ENCODE data around the gene ZFPM1. TPM values are rescaled to one million over a fixed set of nuclear protein-coding genes. Genes with fewer than 3 reads are reported as not detected.

The ZFPM1 gene
- total and polyA plus RNA-seq, 4 donors = 0.19 to 12.8 (median 5.3) TPM

- peak; percentile 23 for TF ChIP-seq FOXA2 (IDR thresholded peaks at IDR 0.05)
- peak in 1 of 2 donors; percentile 16 for TF ChIP-seq JUND (IDR thresholded peaks at IDR 0.05)
Observed at GRCh38 chr16:88491560-88492310, 38.7 kb downstream of the ZFPM1 start (continued).

- TF ChIP-seq NR2F2 (IDR thresholded peaks at IDR 0.05) (no peak), ATF3 (IDR thresholded peaks at IDR 0.05) (no peak), REST (IDR thresholded peaks at IDR 0.05) (no peak), RXRA (IDR thresholded peaks at IDR 0.05) (no peak), SP1 (IDR thresholded peaks at IDR 0.05) (no peak), YY1 (IDR thresholded peaks at IDR 0.05) (no peak), EGR1 (IDR thresholded peaks at IDR 0.05; ENCODE audit: low read depth in 2 of 2) (no peak), HNF4G (IDR thresholded peaks at IDR 0.05) (no peak), FOXA1 (IDR thresholded peaks at IDR 0.05) (no peak), MAX (IDR thresholded peaks at IDR 0.05) (no peak), RAD21 (IDR thresholded peaks at IDR 0.05) (no peak), FOXA2 (IDR thresholded peaks at IDR 0.05) (no peak), CTCF (IDR thresholded peaks at IDR 0.05; ENCODE audit: low read depth, low read length, missing input control) (no peak), TAF1 (conservative IDR thresholded peaks at IDR 0.05) (no peak), JUND (IDR thresholded peaks at IDR 0.05) (no peak), HNF4A (conservative IDR thresholded peaks at IDR 0.05) (no peak)
- WGBS = 94% methylated on average over 24 of the region's 24 CpGs
- no peaks in the 10 kb centered on the region for H3K9me3 ChIP-seq (ENCODE audit: control insufficient read depth in 4 of 4, low read length in 3 of 4)
- H3K4me3 ChIP-seq (ENCODE audit: low read depth in 1 of 3, low read length in 3 of 3) = no peak overlapping the region
- no peaks in the 10 kb centered on the region for H3K27me3 ChIP-seq (ENCODE audit: control insufficient read depth in 4 of 4, insufficient read depth in 4 of 4, low read length in 3 of 4)
- no peak overlapping the region for H3K27ac ChIP-seq (ENCODE audit: low read depth in 1 of 2, low read length in 2 of 2)
- peaks cover 34 to 65% (median 49%) of the 10 kb centered on the region in 4 donors for H3K4me1 ChIP-seq (ENCODE audit: control insufficient read depth in 4 of 4, insufficient read depth in 4 of 4, low read length in 3 of 4)
- DNase-seq (ENCODE audit: low spot score) = no peak
- no peak overlapping the region for H3K9ac ChIP-seq (ENCODE audit: low read depth in 1 of 2, low read length in 2 of 2)
- peaks cover 0 to 3% (median 0%) of the 10 kb centered on the region in 4 donors for H3K36me3 ChIP-seq (ENCODE audit: control insufficient read depth in 4 of 4, insufficient read depth in 3 of 4, low read depth in 1 of 4, low read length in 3 of 4)
Observed at GRCh38 chr16:88493879-88494278, 40.8 kb downstream of the ZFPM1 start.

Data from liver (tissue), 9 donors.